Adrenal gland (tissue), 5 donors: ENCODE results near the gene TUBA8.

Experiments used
- CTCF ChIP-seq, 6 experiments: fragments of 450-650 bp in 4 of 6; fragments of 200-600 bp in 2 of 6; sonication (generic) in 1 of 6; IDR thresholded peaks; 1 replicate in 5 of 6; 2 replicates in 1 of 6; pipeline versions ENCODE4 v1.5.1 to v1.8.0; 2016 to 2021; ENCODE audit warnings: antibody characterized with exemption in 6 of 6, mild to moderate bottlenecking in 2 of 6, moderate library complexity in 1 of 6
- POLR2A ChIP-seq, 2 donors: fragments of 450-650 bp; IDR thresholded peaks; one replicate each; pipeline ENCODE4 v1.6.1; 2017; ENCODE audit warnings: antibody characterized with exemption in 2 of 2, mild to moderate bottlenecking in 2 of 2, moderate library complexity in 1 of 2
- donor health status: DM: no; HTN: no; CAD: no.

- TF ChIP-seq CTCF (IDR thresholded peaks at IDR 0.05) (no peak), POLR2A (IDR thresholded peaks at IDR 0.05) (no peak)
These were observed 47.1 kb downstream of the TUBA8 start for GRCh38 chr22:18157714-18158028.
